ENCODE measurements around the gene CYP2A6.

- TF ChIP-seq POLR2AphosphoS5 (IDR thresholded peaks at IDR 0.05; ENCODE audit: borderline replicate concordance, low read depth, low read length) (no peak), EZH2 (IDR thresholded peaks at IDR 0.05) (no peak)
These were observed 49.8 kb downstream of the CYP2A6 start for GRCh38 chr19:40800339-40800996.
